Frontal cortex (tissue), 4 donors: ENCODE data around the gene CCDC61. TPM values are rescaled to one million over a fixed set of nuclear protein-coding genes. Genes with fewer than 3 reads are reported as not detected.

Experiments used
- DNase-seq, 2 donors: peaks; one replicate each; pipeline ENCODE4 v3.0.0; 2012; ENCODE audit warnings: low spot score in 2 of 2
- FAIRE-seq: peaks from 2 replicates; lab custom pipeline; 2012; peaks lifted over from hg19 to GRCh38; lab: Jason Lieb, UNC
- total RNA-seq: library from RNA; depleted of rRNA; stranded (reverse); fragments of >200 nt; gene quantifications from one replicate; pipeline ENCODE4 v1.2.3, GENCODE V29; 2014
- donor health status: control.
- donor health status: control.
- donor health status: control.

Gene CCDC61
- total RNA-seq, 1 donor from 2014 or later = 2.9 TPM

GRCh38 chr19:45972947-45973540, 22.2 kb upstream of the CCDC61 start:
- FAIRE-seq (no peak), DNase-seq (no peak)

- peak; percentile 84 to 94 for DNase-seq
- no peak for FAIRE-seq
These were observed 21.5 kb upstream of the CCDC61 start, which contains the start of gene NOVA2 for GRCh38 chr19:45973553-45974338. Gene NOVA2 (minus strand): TSS chr19:45973865. CDS start chr19:45973351, 514 bp downstream.

GRCh38 chr19:45975306-45976070, 19.8 kb upstream of the CCDC61 start:
- no peak for FAIRE-seq
- DNase-seq = no peak

- no peak for FAIRE-seq
- peak in 1 of 2 donors; percentile 48 for DNase-seq
These were observed 19.1 kb upstream of the CCDC61 start for GRCh38 chr19:45976178-45976577.

GRCh38 chr19:45978156-45978555, 17.1 kb upstream of the CCDC61 start:
- FAIRE-seq = no peak
- DNase-seq = no peak

- FAIRE-seq (no peak), DNase-seq (no peak)
These were observed 13.9 kb upstream of the CCDC61 start for GRCh38 chr19:45981350-45981749.

GRCh38 chr19:45985321-45985720, 9.9 kb upstream of the CCDC61 start:
- FAIRE-seq (no peak), DNase-seq (no peak)

- DNase-seq = no peak
- no peak for FAIRE-seq
These were observed 5.0 kb upstream of the CCDC61 start for GRCh38 chr19:45990113-45990728.

- DNase-seq = no peak
- FAIRE-seq = no peak
These were observed 740 bp upstream of the CCDC61 start for GRCh38 chr19:45994456-45994997.

- DNase-seq (no peak), FAIRE-seq (no peak)
These were observed 583 bp downstream of the CCDC61 start for GRCh38 chr19:45995715-45996385.

GRCh38 chr19:45996933-45997332, 1.7 kb downstream of the CCDC61 start:
- FAIRE-seq (no peak), DNase-seq (no peak)

- DNase-seq = no peak
- no peak for FAIRE-seq
These were observed 3.6 kb downstream of the CCDC61 start for GRCh38 chr19:45998834-45999233.

- FAIRE-seq (no peak), DNase-seq (peak in 1 of 2 donors; percentile 71)
These were observed 4.4 kb downstream of the CCDC61 start for GRCh38 chr19:45999653-46000121.

- DNase-seq = peak in 1 of 2 donors; percentile 81
- FAIRE-seq = no peak
These were observed 5.4 kb downstream of the CCDC61 start for GRCh38 chr19:46000491-46001246.

- FAIRE-seq (no peak), DNase-seq (no peak)
These were observed 7.5 kb downstream of the CCDC61 start for GRCh38 chr19:46002678-46003275.

GRCh38 chr19:46006411-46006810, 11.1 kb downstream of the CCDC61 start:
- FAIRE-seq = no peak
- DNase-seq = no peak

GRCh38 chr19:46009530-46010510, 14.6 kb downstream of the CCDC61 start:
- no peak for FAIRE-seq

More at GRCh38 chr19:46009530-46010510, 14.6 kb downstream of the CCDC61 start:
- peak; percentile 68 to 76 for DNase-seq
